Measurements from ENCODE around the gene SFT2D1.
A peak's percentile ranks its signal among the peaks of the same experiment; 100 is the strongest.
"Not testable (repeated sequence)": the region's sequence is repeated elsewhere in the genome, so short reads cannot be mapped to it uniquely, and the experiment has no call there.

SFT2D1 gene

DNA sequence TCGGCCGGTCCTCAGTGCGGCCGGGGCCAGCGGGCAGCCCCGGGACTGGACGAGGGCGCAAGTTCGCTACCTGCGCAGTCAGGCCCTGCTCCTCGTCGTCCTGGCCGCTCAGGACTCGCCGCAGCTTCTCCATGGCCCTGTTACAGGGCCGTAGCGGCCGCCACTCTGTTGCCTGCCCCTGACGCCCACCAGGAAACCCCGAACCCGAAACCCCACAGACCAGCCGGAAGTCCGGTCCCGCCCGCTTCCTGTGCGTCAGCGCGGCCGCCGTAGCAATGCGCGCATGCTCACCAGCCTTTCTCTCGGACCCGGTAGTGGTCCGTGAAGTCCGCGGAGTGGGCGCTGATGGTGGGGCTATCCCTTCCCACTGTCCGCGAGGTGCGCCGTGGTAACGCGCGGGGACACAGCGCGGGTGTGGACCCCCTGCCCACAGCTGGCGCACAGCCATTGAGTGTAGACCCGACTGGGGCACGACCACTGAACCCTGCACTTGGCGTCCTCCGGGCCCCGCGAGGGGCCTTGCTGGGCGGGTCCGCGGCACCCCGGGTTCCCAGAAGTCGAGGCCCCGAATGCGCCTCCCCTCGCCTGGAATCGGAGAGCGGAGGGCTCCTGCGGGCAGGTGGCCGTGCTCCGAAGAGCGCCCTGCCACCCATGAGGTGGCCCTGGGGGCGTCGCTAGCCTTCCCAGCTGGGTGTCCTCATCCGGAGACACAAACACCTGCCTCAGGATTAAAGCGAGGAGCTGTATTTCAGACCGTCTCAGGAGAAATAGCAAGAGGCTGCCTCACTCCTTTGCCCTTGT is at the start of gene SFT2D1:
TSS of gene SFT2D1 (minus strand) at position 197 of the 801 bp plus-strand sequence. CDS start at position 133, 64 bp downstream.
- Histone ChIP-seq H3K4me1 (ENCODE audit: low read depth, poor library complexity, severe bottlenecking) (peaks cover 21% of the 10 kb centered on the region), H4K20me1 (ENCODE audit: insufficient read depth) (0 out of 2 replicates have a peak, but pooled peaks cover 5% of the 10 kb centered on the region), H3K36me3 (ENCODE audit: insufficient read depth) (no peaks in the 10 kb centered on the region), H3K4me2 (peak within 1 kb of the TSS; percentile 100), H3K9ac (peak within 1 kb of the TSS; percentile 99), H3K27ac (peak within 1 kb of the TSS; percentile 81), H3K27me3 (ENCODE audit: insufficient read depth, low read depth) (no peaks in the 10 kb centered on the region), H2AFZ (ENCODE audit: low read depth) (peak within 1 kb of the TSS; percentile 92), H3K4me3 (IDR thresholded peaks at IDR 0.05; ENCODE audit: insufficient read depth, low read depth, low read length) (no peak within 1 kb of the TSS), H3K79me2 (ENCODE audit: insufficient read depth, low read depth) (peaks cover 49% of the 10 kb centered on the region)
- TF ChIP-seq, protein P1, sequence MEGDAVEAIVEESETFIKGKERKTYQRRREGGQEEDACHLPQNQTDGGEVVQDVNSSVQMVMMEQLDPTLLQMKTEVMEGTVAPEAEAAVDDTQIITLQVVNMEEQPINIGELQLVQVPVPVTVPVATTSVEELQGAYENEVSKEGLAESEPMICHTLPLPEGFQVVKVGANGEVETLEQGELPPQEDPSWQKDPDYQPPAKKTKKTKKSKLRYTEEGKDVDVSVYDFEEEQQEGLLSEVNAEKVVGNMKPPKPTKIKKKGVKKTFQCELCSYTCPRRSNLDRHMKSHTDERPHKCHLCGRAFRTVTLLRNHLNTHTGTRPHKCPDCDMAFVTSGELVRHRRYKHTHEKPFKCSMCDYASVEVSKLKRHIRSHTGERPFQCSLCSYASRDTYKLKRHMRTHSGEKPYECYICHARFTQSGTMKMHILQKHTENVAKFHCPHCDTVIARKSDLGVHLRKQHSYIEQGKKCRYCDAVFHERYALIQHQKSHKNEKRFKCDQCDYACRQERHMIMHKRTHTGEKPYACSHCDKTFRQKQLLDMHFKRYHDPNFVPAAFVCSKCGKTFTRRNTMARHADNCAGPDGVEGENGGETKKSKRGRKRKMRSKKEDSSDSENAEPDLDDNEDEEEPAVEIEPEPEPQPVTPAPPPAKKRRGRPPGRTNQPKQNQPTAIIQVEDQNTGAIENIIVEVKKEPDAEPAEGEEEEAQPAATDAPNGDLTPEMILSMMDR (conservative IDR thresholded peaks at IDR 0.05; ENCODE audit: low read depth, low read length), result no peak

DNA sequence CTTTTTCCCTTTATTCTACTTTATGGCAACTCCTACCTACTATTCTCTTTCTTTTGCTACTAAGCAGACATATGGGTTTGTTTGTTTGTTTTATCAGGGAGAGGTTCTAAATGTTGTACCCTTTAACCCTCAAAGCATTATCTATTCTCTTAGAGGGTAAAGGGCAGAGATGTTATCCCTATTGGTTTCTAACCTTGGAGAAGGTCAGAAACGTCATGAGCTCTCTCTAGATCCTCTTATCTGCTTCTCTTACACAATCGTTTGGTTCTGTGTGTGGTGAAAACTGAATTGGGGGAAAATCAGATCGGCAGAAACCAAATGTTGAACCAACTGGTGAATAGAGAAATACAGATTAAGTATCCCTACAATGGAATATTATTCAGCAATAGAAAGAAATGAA is 46.8 kb upstream of the SFT2D1 start:
- TF ChIP-seq, protein P1 (conservative IDR thresholded peaks at IDR 0.05; ENCODE audit: low read depth, low read length), result no peak
- Histone ChIP-seq H3K27ac (no peak overlapping the region), H3K4me1 (ENCODE audit: low read depth, poor library complexity, severe bottlenecking) (peaks cover 4% of the 10 kb centered on the region)

DNA sequence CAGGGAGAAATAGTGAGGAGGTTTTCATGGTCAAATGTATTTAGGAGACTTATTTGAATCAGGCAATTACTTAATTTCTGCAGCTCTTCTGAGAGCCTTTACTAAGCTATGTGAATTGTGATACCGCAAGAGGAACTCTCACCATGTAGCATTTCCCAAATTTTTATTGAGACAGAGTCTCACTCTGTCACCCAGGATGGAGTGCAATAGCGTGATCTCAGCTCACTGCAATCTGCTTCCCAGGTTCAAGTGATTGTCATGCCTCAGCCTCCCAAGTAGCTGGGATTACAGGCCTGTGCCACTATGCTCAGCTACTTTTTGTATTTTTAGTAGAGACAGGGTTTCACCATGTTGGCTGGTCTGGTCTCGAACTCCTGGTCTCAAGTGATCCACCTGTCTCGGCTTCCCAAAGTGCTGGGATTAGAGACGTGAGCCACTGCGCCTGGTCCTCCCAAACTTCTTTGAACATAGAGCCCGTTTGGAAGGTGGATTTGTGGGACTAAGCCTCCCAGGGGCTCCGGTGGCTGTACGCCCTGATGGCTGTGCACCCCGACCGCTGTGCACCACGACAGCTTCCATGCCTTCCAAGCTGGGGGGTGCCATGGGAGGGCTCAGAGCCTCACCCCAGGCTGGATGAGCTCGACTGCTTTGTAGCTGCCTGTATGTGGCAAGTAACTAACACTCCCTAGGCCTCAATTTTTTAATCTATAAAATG is 46.1 kb upstream of the SFT2D1 start:
- no peak overlapping the region for H3K4me2 ChIP-seq
- no peaks in the 10 kb centered on the region for H3K79me2 ChIP-seq (ENCODE audit: insufficient read depth, low read depth)
- H3K27ac ChIP-seq, result no peak overlapping the region
- no peaks in the 10 kb centered on the region for H3K27me3 ChIP-seq (ENCODE audit: insufficient read depth, low read depth)
- H2AFZ ChIP-seq (ENCODE audit: low read depth), result no peak overlapping the region
- H3K4me3 ChIP-seq (IDR thresholded peaks at IDR 0.05; ENCODE audit: insufficient read depth, low read depth, low read length), result no peak overlapping the region
- no peaks in the 10 kb centered on the region for H3K36me3 ChIP-seq (ENCODE audit: insufficient read depth)
- H3K4me1 ChIP-seq (ENCODE audit: low read depth, poor library complexity, severe bottlenecking), result peaks cover 7% of the 10 kb centered on the region
- TF ChIP-seq, protein P1 (conservative IDR thresholded peaks at IDR 0.05; ENCODE audit: low read depth, low read length), result no peak
- no peak overlapping the region for H3K9ac ChIP-seq
- H4K20me1 ChIP-seq (ENCODE audit: insufficient read depth), result no peaks in the 10 kb centered on the region

More for the DNA sequence above, 46.8 kb upstream of the SFT2D1 start:
- Histone ChIP-seq H3K4me3 (IDR thresholded peaks at IDR 0.05; ENCODE audit: insufficient read depth, low read depth, low read length) (no peak overlapping the region), H2AFZ (ENCODE audit: low read depth) (no peak overlapping the region), H3K36me3 (ENCODE audit: insufficient read depth) (no peaks in the 10 kb centered on the region), H3K27me3 (ENCODE audit: insufficient read depth, low read depth) (no peaks in the 10 kb centered on the region), H3K4me2 (no peak overlapping the region), H4K20me1 (ENCODE audit: insufficient read depth) (no peaks in the 10 kb centered on the region), H3K9ac (no peak overlapping the region), H3K79me2 (ENCODE audit: insufficient read depth, low read depth) (no peaks in the 10 kb centered on the region)

DNA sequence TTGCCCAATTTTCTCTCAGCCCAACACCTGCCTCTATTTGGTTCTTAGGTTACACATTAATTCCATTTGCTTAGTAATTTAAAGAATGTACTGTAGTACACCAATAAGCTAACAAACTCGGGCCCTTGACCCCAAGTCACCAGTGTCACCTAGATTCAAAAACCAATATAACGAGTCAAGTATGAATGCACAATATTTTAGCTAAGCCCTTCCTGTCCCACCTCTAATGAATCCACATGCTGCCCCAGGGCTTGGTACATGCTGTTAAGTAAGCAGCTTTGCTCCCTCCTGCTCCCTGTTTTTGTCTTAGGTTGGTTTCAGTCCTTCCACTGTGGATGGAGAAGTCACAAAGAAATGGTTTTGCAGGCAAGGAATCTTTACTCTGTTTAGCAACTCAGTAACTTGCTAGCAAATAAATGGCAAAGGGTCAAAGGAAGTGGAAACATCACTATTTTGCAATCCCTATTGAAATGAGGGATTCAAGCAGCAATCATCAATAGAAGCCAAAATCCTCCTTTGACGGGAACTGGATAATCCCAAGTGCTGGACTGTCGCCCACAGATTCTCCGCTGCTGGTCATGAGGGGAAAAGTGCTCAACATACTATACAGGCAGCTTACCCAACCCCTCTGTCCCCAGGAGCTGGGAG is 45.4 kb upstream of the SFT2D1 start:
- TF ChIP-seq, protein P1 (conservative IDR thresholded peaks at IDR 0.05; ENCODE audit: low read depth, low read length), result no peak
- Histone ChIP-seq H3K79me2 (ENCODE audit: insufficient read depth, low read depth) (no peaks in the 10 kb centered on the region), H3K4me2 (no peak overlapping the region), H4K20me1 (ENCODE audit: insufficient read depth) (no peaks in the 10 kb centered on the region), H2AFZ (ENCODE audit: low read depth) (no peak overlapping the region), H3K4me3 (IDR thresholded peaks at IDR 0.05; ENCODE audit: insufficient read depth, low read depth, low read length) (no peak overlapping the region), H3K4me1 (ENCODE audit: low read depth, poor library complexity, severe bottlenecking) (peaks cover 7% of the 10 kb centered on the region), H3K27ac (no peak overlapping the region), H3K9ac (no peak overlapping the region), H3K36me3 (ENCODE audit: insufficient read depth) (no peaks in the 10 kb centered on the region), H3K27me3 (ENCODE audit: insufficient read depth, low read depth) (no peaks in the 10 kb centered on the region)

DNA sequence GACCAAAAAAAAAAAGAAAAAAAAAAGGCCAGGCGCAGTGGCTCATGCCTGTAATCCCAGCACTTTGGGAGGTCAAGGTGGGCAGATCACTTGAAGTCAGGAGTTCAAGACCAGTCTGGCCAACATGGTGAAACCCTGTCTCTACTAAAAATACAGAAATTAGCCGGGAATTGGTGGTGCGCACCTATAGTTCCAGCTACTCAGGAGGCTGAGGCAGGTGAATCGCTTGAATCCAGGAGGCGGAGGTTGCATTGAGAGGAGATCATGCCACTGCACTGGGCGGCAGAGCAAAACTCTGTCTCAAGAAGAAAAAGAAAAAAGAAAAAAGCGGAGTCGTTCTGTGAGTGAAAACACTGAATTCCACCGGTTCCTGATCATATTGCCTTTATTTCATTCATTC is 44.8 kb upstream of the SFT2D1 start:
- not testable (repeated sequence) for H3K79me2 ChIP-seq (ENCODE audit: insufficient read depth, low read depth); H3K9ac ChIP-seq; H3K27ac ChIP-seq; H4K20me1 ChIP-seq (ENCODE audit: insufficient read depth); H3K36me3 ChIP-seq (ENCODE audit: insufficient read depth); H3K4me2 ChIP-seq; H3K27me3 ChIP-seq (ENCODE audit: insufficient read depth, low read depth); H3K4me1 ChIP-seq (ENCODE audit: low read depth, poor library complexity, severe bottlenecking); H3K4me3 ChIP-seq (IDR thresholded peaks at IDR 0.05; ENCODE audit: insufficient read depth, low read depth, low read length); H2AFZ ChIP-seq (ENCODE audit: low read depth)

Data from KMS-11 (cell line).